ENCODE data around the gene DAPK1. TPM values are rescaled to one million over a fixed set of nuclear protein-coding genes. Genes with fewer than 3 reads are reported as not detected.
"Not testable (repeated sequence)": the region's sequence is repeated elsewhere in the genome, so short reads cannot be mapped to it uniquely, and the experiment has no call there.

Gene DAPK1
- total and polyA plus RNA-seq, 11 donors: 1.0 to 52.5 (median 2.3) TPM

DNA sequence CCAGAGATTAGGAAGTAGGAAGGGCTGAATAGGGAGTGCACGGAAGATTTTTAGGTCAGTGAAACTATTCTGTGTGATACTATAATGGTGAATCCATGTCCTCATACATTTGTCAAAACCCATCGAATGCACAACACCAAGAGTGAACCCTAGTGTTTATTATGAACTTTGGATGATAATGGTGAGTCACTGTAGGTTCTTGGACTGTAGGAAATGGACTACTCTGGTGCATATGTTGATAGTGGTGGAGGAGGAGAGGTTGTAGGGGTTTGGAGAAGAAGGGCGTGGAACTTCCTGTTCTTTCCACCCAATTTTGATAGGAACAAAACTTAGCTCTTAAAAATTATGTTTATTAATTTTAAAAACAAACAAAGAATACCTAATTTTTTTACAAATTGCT lies 242.5 kb downstream of the DAPK1 start:
- ATAC-seq (no peak), DNase-seq (no peak)
- no peaks in the 10 kb centered on the region for H3K36me3 ChIP-seq
- WGBS, 4 donors: 52 to 64% (median 57%) methylated on average over 3 of the region's 3 CpGs
- TF ChIP-seq, protein P1, sequence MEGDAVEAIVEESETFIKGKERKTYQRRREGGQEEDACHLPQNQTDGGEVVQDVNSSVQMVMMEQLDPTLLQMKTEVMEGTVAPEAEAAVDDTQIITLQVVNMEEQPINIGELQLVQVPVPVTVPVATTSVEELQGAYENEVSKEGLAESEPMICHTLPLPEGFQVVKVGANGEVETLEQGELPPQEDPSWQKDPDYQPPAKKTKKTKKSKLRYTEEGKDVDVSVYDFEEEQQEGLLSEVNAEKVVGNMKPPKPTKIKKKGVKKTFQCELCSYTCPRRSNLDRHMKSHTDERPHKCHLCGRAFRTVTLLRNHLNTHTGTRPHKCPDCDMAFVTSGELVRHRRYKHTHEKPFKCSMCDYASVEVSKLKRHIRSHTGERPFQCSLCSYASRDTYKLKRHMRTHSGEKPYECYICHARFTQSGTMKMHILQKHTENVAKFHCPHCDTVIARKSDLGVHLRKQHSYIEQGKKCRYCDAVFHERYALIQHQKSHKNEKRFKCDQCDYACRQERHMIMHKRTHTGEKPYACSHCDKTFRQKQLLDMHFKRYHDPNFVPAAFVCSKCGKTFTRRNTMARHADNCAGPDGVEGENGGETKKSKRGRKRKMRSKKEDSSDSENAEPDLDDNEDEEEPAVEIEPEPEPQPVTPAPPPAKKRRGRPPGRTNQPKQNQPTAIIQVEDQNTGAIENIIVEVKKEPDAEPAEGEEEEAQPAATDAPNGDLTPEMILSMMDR (IDR thresholded peaks at IDR 0.05): no peak
- no peak for TF ChIP-seq POLR2A (IDR thresholded peaks at IDR 0.05)
- peaks cover 0 to 13% (median 0%) of the 10 kb centered on the region in 9 donors for H3K27me3 ChIP-seq
- H3K4me3 ChIP-seq: no peak overlapping the region
- H3K4me1 ChIP-seq: no peaks in the 10 kb centered on the region
- H3K9me3 ChIP-seq: peaks cover 0 to 15% (median 6%) of the 10 kb centered on the region in 12 donors
- intact Hi-C loops (cut with DNase I): loop anchor here in 1 of 10 donors (10.0 kb wide), 1 partner anchor 65 kb away; no protein-coding TSS in a partner anchor
- H3K27ac ChIP-seq: no peak overlapping the region

DNA sequence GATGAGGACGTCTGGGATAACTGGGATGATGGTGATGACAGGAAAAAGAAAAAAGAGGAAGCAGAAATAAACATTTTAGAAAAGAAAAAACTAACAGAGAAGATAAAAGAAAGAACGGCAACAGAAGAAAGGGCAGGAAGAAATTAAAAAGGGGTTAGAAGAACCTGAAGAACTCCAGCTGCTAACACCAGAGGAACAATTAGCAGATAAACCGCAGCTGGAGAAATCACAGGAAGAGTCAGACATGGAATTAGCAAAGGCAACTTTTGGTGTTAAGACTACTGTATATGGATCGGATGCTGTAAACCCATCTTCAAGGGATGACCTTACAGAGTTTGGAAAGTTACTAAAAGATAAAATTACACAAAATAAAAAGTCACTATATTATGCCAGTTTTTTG lies 243.7 kb downstream of the DAPK1 start:
- Histone ChIP-seq H3K4me1 (no peaks in the 10 kb centered on the region), H3K27ac (no peak overlapping the region), H3K36me3 (no peaks in the 10 kb centered on the region), H3K4me3 (no peak overlapping the region), H3K9me3 (peaks cover 0 to 15% (median 6%) of the 10 kb centered on the region in 12 donors), H3K27me3 (peaks cover 0 to 11% (median 0%) of the 10 kb centered on the region in 9 donors)
- 30 to 42% (median 35%) methylated on average over 4 of the region's 4 CpGs for WGBS, 4 donors
- intact Hi-C loops (cut with DNase I): loop anchor here in 1 of 10 donors (10.0 kb wide), 1 partner anchor 63 kb away; no protein-coding TSS in a partner anchor
- no peak for TF ChIP-seq POLR2A (IDR thresholded peaks at IDR 0.05)
- TF ChIP-seq, protein P1 (IDR thresholded peaks at IDR 0.05): no peak
- no peak for ATAC-seq
- DNase-seq: no peak

DNA sequence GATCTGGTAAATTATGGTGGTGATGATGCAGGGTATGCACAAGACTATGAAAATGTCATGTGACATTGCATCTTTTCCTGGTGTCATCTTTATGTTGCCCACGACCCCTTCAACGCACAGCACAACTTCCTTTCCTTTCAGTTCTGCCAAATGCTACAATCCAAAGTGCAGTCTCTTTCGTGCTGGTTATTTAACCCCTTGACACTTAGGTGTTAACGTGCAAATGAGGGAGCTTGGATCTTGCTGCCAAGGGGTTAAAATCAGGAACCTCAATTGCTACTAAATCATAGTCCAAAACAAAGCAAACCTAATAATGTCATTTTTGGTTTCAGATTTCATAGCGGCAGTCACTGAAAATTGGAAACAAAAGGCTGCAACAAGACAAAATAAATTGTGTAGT lies 244.2 kb downstream of the DAPK1 start:
- TF ChIP-seq, protein P1 (IDR thresholded peaks at IDR 0.05): no peak
- TF ChIP-seq POLR2A (IDR thresholded peaks at IDR 0.05): no peak
- Histone ChIP-seq H3K27me3 (peaks cover 0 to 9% (median 0%) of the 10 kb centered on the region in 9 donors), H3K27ac (no peak overlapping the region), H3K4me1 (no peaks in the 10 kb centered on the region), H3K4me3 (no peak overlapping the region), H3K9me3 (peaks cover 0 to 15% (median 6%) of the 10 kb centered on the region in 12 donors), H3K36me3 (no peaks in the 10 kb centered on the region)
- intact Hi-C loops (cut with DNase I): loop anchor here in 1 of 10 donors (10.0 kb wide), 1 partner anchor 63 kb away; no protein-coding TSS in a partner anchor
- ATAC-seq (no peak), DNase-seq (no peak)
- 27 to 40% (median 30%) methylated on average over 5 of the region's 5 CpGs for WGBS, 4 donors

DNA sequence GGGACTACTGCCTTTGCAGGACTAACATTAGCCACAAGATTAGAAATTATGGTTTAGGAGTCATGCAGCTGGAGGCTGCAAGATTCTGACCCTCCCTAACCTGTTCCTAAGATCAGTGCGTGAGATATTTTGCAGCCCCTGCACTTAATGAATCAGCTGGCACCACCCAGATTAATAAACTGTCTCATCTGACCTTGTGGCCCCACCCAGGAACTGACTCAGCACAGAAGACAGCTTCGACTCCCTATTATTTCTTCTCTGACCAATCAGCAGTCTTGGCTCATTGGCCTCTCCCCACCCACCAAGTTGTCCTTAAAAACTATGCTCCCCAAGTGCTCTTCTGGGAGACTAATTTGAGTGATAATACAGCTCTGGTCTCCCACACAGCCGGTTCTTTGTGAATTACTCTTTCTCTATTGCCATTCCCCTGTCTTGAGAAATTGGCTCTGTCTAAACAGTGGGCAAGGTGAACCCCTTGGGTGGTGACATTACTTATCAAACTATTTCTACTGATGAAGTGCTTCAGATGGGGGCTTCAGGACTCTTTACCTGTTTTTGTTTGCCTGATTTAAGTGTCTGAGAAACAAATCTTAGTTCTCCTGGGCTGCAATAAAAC lies 245.3 kb downstream of the DAPK1 start:
- DNase-seq: no peak
- Histone ChIP-seq H3K9me3 (peaks cover 0 to 15% (median 6%) of the 10 kb centered on the region in 12 donors), H3K27ac (no peak overlapping the region), H3K4me3 (no peak overlapping the region), H3K36me3 (no peaks in the 10 kb centered on the region), H3K4me1 (no peaks in the 10 kb centered on the region), H3K27me3 (peaks cover 0 to 9% (median 0%) of the 10 kb centered on the region in 9 donors)
- TF ChIP-seq, protein P1 (IDR thresholded peaks at IDR 0.05): no peak
- TF ChIP-seq POLR2A (IDR thresholded peaks at IDR 0.05): no peak
- WGBS, 4 donors: 73 to 84% (median 83%) methylated on average over 3 of the region's 3 CpGs
- no peak for ATAC-seq
- intact Hi-C loops (cut with DNase I): loop anchor here in 1 of 10 donors (10.0 kb wide), 1 partner anchor 62 kb away; no protein-coding TSS in a partner anchor

DNA sequence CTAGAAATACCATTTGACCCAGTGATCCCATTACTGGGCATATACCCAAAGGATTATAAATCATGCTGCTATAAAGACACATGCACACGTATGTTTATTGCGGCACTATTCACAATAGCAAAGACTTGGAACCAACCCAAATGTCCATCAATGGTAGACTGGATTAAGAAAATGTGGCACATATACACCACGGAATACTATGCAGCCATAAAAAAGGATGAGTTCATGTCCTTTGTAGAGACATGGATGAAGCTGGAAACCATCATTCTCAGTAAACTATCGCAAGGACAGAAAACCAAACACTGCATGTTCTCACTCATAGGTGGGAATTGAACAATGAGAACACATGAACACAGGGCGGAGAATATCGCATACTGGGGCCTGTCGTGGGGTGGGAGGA lies 246.6 kb downstream of the DAPK1 start:
- 95 to 99% (median 97%) methylated on average over 5 to 7 of the region's 7 CpGs for WGBS, 4 donors
- not testable (repeated sequence) for ATAC-seq, H3K27ac ChIP-seq, H3K4me3 ChIP-seq, H3K4me1 ChIP-seq, H3K36me3 ChIP-seq, DNase-seq
- Histone ChIP-seq H3K9me3 (peaks cover 0 to 15% (median 6%) of the 10 kb centered on the region in 12 donors), H3K27me3 (peaks cover 0 to 13% (median 0%) of the 10 kb centered on the region in 9 donors)
- intact Hi-C loops (cut with DNase I): loop anchor here in 1 of 10 donors (10.0 kb wide), 1 partner anchor 61 kb away; no protein-coding TSS in a partner anchor
